Measurements from ENCODE around the gene COLGALT1.

Gene COLGALT1

GRCh38 chr19:17615889-17616685 lies 60.6 kb downstream of the COLGALT1 start:
- Histone ChIP-seq H3K4me2 (peak overlapping the region; percentile 98), H3K4me3 (peak overlapping the region; percentile 59), H3K27me3 (no peaks in the 10 kb centered on the region), H3K4me1 (peaks cover 34% of the 10 kb centered on the region), H3K9ac (peak overlapping the region; percentile 77), H3K27ac (peak overlapping the region; percentile 86), H3K36me3 (no peaks in the 10 kb centered on the region), H3K9me3 (no peaks in the 10 kb centered on the region), H4K20me1 (no peaks in the 10 kb centered on the region)
- no peak for TF ChIP-seq Cebpa-rat (IDR thresholded peaks at IDR 0.05)

GRCh38 chr19:17616686-17616960 lies 61.2 kb downstream of the COLGALT1 start:
- TF ChIP-seq Cebpa-rat (IDR thresholded peaks at IDR 0.05): no peak
- peak overlapping the region; percentile 86 for H3K27ac ChIP-seq
- H3K27me3 ChIP-seq: no peaks in the 10 kb centered on the region
- no peaks in the 10 kb centered on the region for H3K36me3 ChIP-seq
- peak overlapping the region; percentile 98 for H3K4me2 ChIP-seq
- H3K4me3 ChIP-seq: peak overlapping the region; percentile 59
- no peaks in the 10 kb centered on the region for H4K20me1 ChIP-seq
- H3K4me1 ChIP-seq: peaks cover 34% of the 10 kb centered on the region
- peaks cover 2% of the 10 kb centered on the region for H3K9me3 ChIP-seq
- peak overlapping the region; percentile 77 for H3K9ac ChIP-seq

GRCh38 chr19:17616961-17617806 lies 61.7 kb downstream of the COLGALT1 start:
- H3K27me3 ChIP-seq: no peaks in the 10 kb centered on the region
- peak overlapping the region; percentile 59 for H3K4me3 ChIP-seq
- H4K20me1 ChIP-seq: no peaks in the 10 kb centered on the region
- no peak for TF ChIP-seq Cebpa-rat (IDR thresholded peaks at IDR 0.05)
- peaks cover 8% of the 10 kb centered on the region for H3K9me3 ChIP-seq
- peak overlapping the region; percentile 77 for H3K9ac ChIP-seq
- H3K4me2 ChIP-seq: peak overlapping the region; percentile 98
- peaks cover 34% of the 10 kb centered on the region for H3K4me1 ChIP-seq
- no peaks in the 10 kb centered on the region for H3K36me3 ChIP-seq
- H3K27ac ChIP-seq: peak overlapping the region; percentile 86

GRCh38 chr19:17617807-17618192 lies 62.4 kb downstream of the COLGALT1 start:
- H3K27ac ChIP-seq: no peak overlapping the region

GRCh38 chr19:17618281-17618903 lies 62.9 kb downstream of the COLGALT1 start:
- no peak overlapping the region for H3K9ac ChIP-seq
- H3K27ac ChIP-seq: no peak overlapping the region
- H3K36me3 ChIP-seq: no peaks in the 10 kb centered on the region
- TF ChIP-seq Cebpa-rat (IDR thresholded peaks at IDR 0.05): no peak
- H3K4me2 ChIP-seq: no peak overlapping the region
- H3K27me3 ChIP-seq: no peaks in the 10 kb centered on the region
- H3K4me3 ChIP-seq: no peak overlapping the region
- peaks cover 10% of the 10 kb centered on the region for H3K9me3 ChIP-seq
- no peaks in the 10 kb centered on the region for H4K20me1 ChIP-seq
- H3K4me1 ChIP-seq: peaks cover 34% of the 10 kb centered on the region

More at GRCh38 chr19:17617807-17618192, 62.4 kb downstream of the COLGALT1 start:
- Histone ChIP-seq H4K20me1 (no peaks in the 10 kb centered on the region), H3K4me1 (peaks cover 34% of the 10 kb centered on the region), H3K36me3 (no peaks in the 10 kb centered on the region), H3K9ac (no peak overlapping the region), H3K9me3 (peaks cover 10% of the 10 kb centered on the region), H3K27me3 (no peaks in the 10 kb centered on the region), H3K4me3 (no peak overlapping the region), H3K4me2 (no peak overlapping the region)
- no peak for TF ChIP-seq Cebpa-rat (IDR thresholded peaks at IDR 0.05)

GRCh38 chr19:17618936-17619335 lies 63.5 kb downstream of the COLGALT1 start:
- Histone ChIP-seq H3K36me3 (no peaks in the 10 kb centered on the region), H3K4me1 (peaks cover 34% of the 10 kb centered on the region), H3K27ac (no peak overlapping the region), H3K4me3 (no peak overlapping the region), H3K4me2 (no peak overlapping the region), H3K9me3 (peaks cover 10% of the 10 kb centered on the region), H3K9ac (no peak overlapping the region), H4K20me1 (no peaks in the 10 kb centered on the region), H3K27me3 (no peaks in the 10 kb centered on the region)
- TF ChIP-seq Cebpa-rat (IDR thresholded peaks at IDR 0.05): no peak

- no peaks in the 10 kb centered on the region for H3K27me3 ChIP-seq
- peak overlapping the region; percentile 67 for H3K4me2 ChIP-seq
- H3K27ac ChIP-seq: peak overlapping the region; percentile 62; the same call in 1 of the 2 replicates
- H3K4me1 ChIP-seq: peaks cover 29% of the 10 kb centered on the region
- no peaks in the 10 kb centered on the region for H3K36me3 ChIP-seq
- H3K9me3 ChIP-seq: peaks cover 10% of the 10 kb centered on the region
- H4K20me1 ChIP-seq: no peaks in the 10 kb centered on the region
- no peak overlapping the region for H3K4me3 ChIP-seq
- 0 out of 2 replicates have a peak overlapping the region, but pooled peaks have one; percentile 16 for H3K9ac ChIP-seq
- TF ChIP-seq Cebpa-rat (IDR thresholded peaks at IDR 0.05): no peak
These were observed 65.2 kb downstream of the COLGALT1 start for GRCh38 chr19:17620696-17621095.

- H3K9me3 ChIP-seq: peaks cover 10% of the 10 kb centered on the region
- peaks cover 35% of the 10 kb centered on the region for H3K4me1 ChIP-seq
- no peak overlapping the region for H3K9ac ChIP-seq
- no peaks in the 10 kb centered on the region for H4K20me1 ChIP-seq
- H3K4me3 ChIP-seq: no peak overlapping the region
- no peaks in the 10 kb centered on the region for H3K27me3 ChIP-seq
- no peak for TF ChIP-seq Cebpa-rat (IDR thresholded peaks at IDR 0.05)
- no peaks in the 10 kb centered on the region for H3K36me3 ChIP-seq
- no peak overlapping the region for H3K4me2 ChIP-seq
- no peak overlapping the region for H3K27ac ChIP-seq
These were observed 67.9 kb downstream of the COLGALT1 start for GRCh38 chr19:17623224-17623935.

GRCh38 chr19:17624314-17624991 lies 69.0 kb downstream of the COLGALT1 start:
- TF ChIP-seq Cebpa-rat (IDR thresholded peaks at IDR 0.05): no peak
- H3K27me3 ChIP-seq: no peaks in the 10 kb centered on the region

More at GRCh38 chr19:17624314-17624991, 69.0 kb downstream of the COLGALT1 start:
- no peak overlapping the region for H3K4me3 ChIP-seq
- peaks cover 35% of the 10 kb centered on the region for H3K4me1 ChIP-seq
- H3K27ac ChIP-seq: no peak overlapping the region
- H3K4me2 ChIP-seq: no peak overlapping the region
- no peaks in the 10 kb centered on the region for H4K20me1 ChIP-seq
- peaks cover 10% of the 10 kb centered on the region for H3K9me3 ChIP-seq
- no peak overlapping the region for H3K9ac ChIP-seq
- H3K36me3 ChIP-seq: no peaks in the 10 kb centered on the region
